NCI-H2227 (cell line): ENCODE results near the gene PARP1.

ENCODE experiments used
- DNase-seq: peaks from one replicate; lab custom pipeline; 2025; ENCODE audit not compliant: unreplicated experiment; lab: John Stamatoyannopoulos, UW

Gene PARP1

GRCh38 chr1:226407199-226407496 lies 745 bp downstream of the PARP1 start:
- DNase-seq, result no peak

- no peak for DNase-seq
Observed at GRCh38 chr1:226406401-226406881, 1.5 kb downstream of the PARP1 start.

- DNase-seq, result no peak
Observed at GRCh38 chr1:226405411-226405988, 2.4 kb downstream of the PARP1 start.

- DNase-seq, result no peak
Observed at GRCh38 chr1:226404904-226405222, 3.0 kb downstream of the PARP1 start.

- no peak for DNase-seq
Observed at GRCh38 chr1:226404063-226404903, 3.6 kb downstream of the PARP1 start.

GRCh38 chr1:226403201-226404034 lies 4.5 kb downstream of the PARP1 start:
- DNase-seq, result peak; percentile 37

GRCh38 chr1:226402739-226403165 lies 5.1 kb downstream of the PARP1 start:
- no peak for DNase-seq

- DNase-seq, result no peak
Observed at GRCh38 chr1:226401355-226402303, 6.3 kb downstream of the PARP1 start.

- no peak for DNase-seq
Observed at GRCh38 chr1:226400519-226401354, 7.2 kb downstream of the PARP1 start.

GRCh38 chr1:226397955-226398636 lies 9.8 kb downstream of the PARP1 start:
- DNase-seq, result no peak

GRCh38 chr1:226397011-226397926 lies 10.6 kb downstream of the PARP1 start:
- no peak for DNase-seq

- no peak for DNase-seq
Observed at GRCh38 chr1:226395753-226396152, 12.1 kb downstream of the PARP1 start.

GRCh38 chr1:226394462-226394861 lies 13.4 kb downstream of the PARP1 start:
- no peak for DNase-seq

GRCh38 chr1:226390681-226391080 lies 17.2 kb downstream of the PARP1 start:
- no peak for DNase-seq

- no peak for DNase-seq
Observed at GRCh38 chr1:226388131-226388530, 19.8 kb downstream of the PARP1 start.

GRCh38 chr1:226384717-226385116 lies 23.2 kb downstream of the PARP1 start:
- DNase-seq, result no peak

- no peak for DNase-seq
Observed at GRCh38 chr1:226384040-226384439, 23.9 kb downstream of the PARP1 start.

GRCh38 chr1:226382030-226382429 lies 25.9 kb downstream of the PARP1 start:
- DNase-seq, result no peak
